ENCODE results near the gene AKAP3.

Gene AKAP3

GRCh38 chr12:4591180-4591687 lies 57.6 kb downstream of the AKAP3 start:
- no peak for DNase-seq

GRCh38 chr12:4589941-4590340 lies 58.9 kb downstream of the AKAP3 start:
- DNase-seq: no peak

GRCh38 chr12:4588916-4589315 lies 59.9 kb downstream of the AKAP3 start:
- no peak for DNase-seq

- DNase-seq: no peak
These were observed 61.7 kb downstream of the AKAP3 start for GRCh38 chr12:4587108-4587507.

GRCh38 chr12:4586500-4586899 lies 62.4 kb downstream of the AKAP3 start:
- no peak for DNase-seq

GRCh38 chr12:4584896-4585295 lies 64.0 kb downstream of the AKAP3 start:
- DNase-seq: no peak

GRCh38 chr12:4584281-4584680 lies 64.6 kb downstream of the AKAP3 start:
- no peak for DNase-seq

- no peak for DNase-seq
These were observed 68.6 kb downstream of the AKAP3 start for GRCh38 chr12:4580281-4580688.

- peak; percentile 66 for DNase-seq
These were observed 69.3 kb downstream of the AKAP3 start for GRCh38 chr12:4579305-4580102.

- no peak for DNase-seq
These were observed 76.2 kb downstream of the AKAP3 start for GRCh38 chr12:4572680-4573079.

GRCh38 chr12:4569261-4569660 lies 79.6 kb downstream of the AKAP3 start:
- DNase-seq: peak; percentile 56

- DNase-seq: peak; percentile 91
These were observed 81.6 kb downstream of the AKAP3 start for GRCh38 chr12:4567073-4567881.

GRCh38 chr12:4566474-4566873 lies 82.4 kb downstream of the AKAP3 start:
- DNase-seq: peak; percentile 27

Data from inflammatory macrophage treated with lipopolysaccharide for 4 hours (primary cell).